PC-3 (cell line): ENCODE results near the gene SAFB2. TPM values are rescaled to one million over a fixed set of nuclear protein-coding genes. Genes with fewer than 3 reads are reported as not detected.

Source experiments
- ATAC-seq: fragments of 200-7000 bp; cut with Tn5 transposase; 2 replicates; pipeline ENCODE4 v1.9.1; 2020; ENCODE audit warnings: mild to moderate bottlenecking, moderate library complexity
- BruUV-seq: library from RNA; stranded (reverse); fragments of 400-500 nt; replicated peaks from 2 replicates; lab custom pipeline; 2021; lab: Mats Ljungman, UMichigan
- CTCF ChIA-PET: fragments of 300-600 bp; sonication (Branson Sonifier 250); formaldehyde crosslinking; loops from one replicate; lab custom pipeline; 2022; ENCODE audit warnings: antibody characterized with exemption; lab: Charles Lee
- POLR2A ChIA-PET: fragments of 300-600 bp; sonication (Branson Sonifier 250); formaldehyde crosslinking; loops from one replicate; lab custom pipeline; 2022; ENCODE audit warnings: antibody characterized with exemption; ENCODE audit not compliant: unreplicated experiment; lab: Charles Lee
- DNase-seq: peaks from one replicate; pipeline ENCODE4 v3.0.0-alpha.2; 2015
- H2AFZ ChIP-seq: fragments of 300-600 bp; sonication (generic); 2 replicates; pipeline ENCODE4 v1.6.0; 2016; ENCODE audit warnings: antibody characterized with exemption, low read length
- H3F3A ChIP-seq: fragments of 300-600 bp; sonication (generic); one replicate; pipeline ENCODE4 v1.6.0; 2017; ENCODE audit warnings: antibody characterized with exemption, low read length, control low read depth, mild to moderate bottlenecking; ENCODE audit not compliant: unreplicated experiment
- H3K27ac ChIP-seq: fragments of 300-600 bp; sonication (generic); 2 replicates; pipeline ENCODE4 v1.5.1; 2016; ENCODE audit warnings: mild to moderate bottlenecking, low read length
- H3K27me3 ChIP-seq: fragments of 300-600 bp; sonication (generic); 2 replicates; pipeline ENCODE4 v1.6.1; 2016; ENCODE audit warnings: low read length, mixed read lengths
- H3K36me3 ChIP-seq: fragments of 300-600 bp; sonication (generic); 2 replicates; pipeline ENCODE4 v1.6.1; 2016; ENCODE audit warnings: low read depth, mixed run types, low read length, mixed read lengths
- H3K4me1 ChIP-seq: fragments of 300-600 bp; sonication (generic); 2 replicates; pipeline ENCODE4 v1.5.1; 2016; ENCODE audit warnings: low read length; ENCODE audit not compliant: insufficient read depth
- H3K4me2 ChIP-seq: fragments of 300-600 bp; sonication (generic); 2 replicates; pipeline ENCODE4 v1.6.0; 2016; ENCODE audit warnings: low read length
- H3K4me3 ChIP-seq: fragments of 300-600 bp; sonication (generic); 2 replicates; pipeline ENCODE4 v1.5.1; 2016; ENCODE audit warnings: mild to moderate bottlenecking, low read length, mixed read lengths
- H3K79me2 ChIP-seq: fragments of 300-600 bp; sonication (generic); 2 replicates; pipeline ENCODE4 v1.6.1; 2017; ENCODE audit warnings: low read length, mixed read lengths
- H3K9ac ChIP-seq: fragments of 300-600 bp; sonication (generic); 2 replicates; pipeline ENCODE4 v1.6.0; 2016; ENCODE audit warnings: mild to moderate bottlenecking, low read length
- H3K9me2 ChIP-seq: fragments of 300-600 bp; sonication (generic); replicated peaks from 2 replicates; pipeline ENCODE4 v1.6.1; 2016; ENCODE audit warnings: mixed run types, low read length, mixed read lengths
- H3K9me3 ChIP-seq: fragments of 300-600 bp; sonication (generic); 2 replicates; pipeline ENCODE4 v1.6.1; 2016; ENCODE audit warnings: low read length, mixed read lengths
- H4K20me1 ChIP-seq: fragments of 300-600 bp; sonication (generic); 2 replicates; pipeline ENCODE4 v1.6.1; 2016; ENCODE audit warnings: low read length, mixed read lengths
- EZH2 ChIP-seq: fragments of 300-600 bp; sonication (generic); IDR thresholded peaks from one replicate; pipeline ENCODE4 v1.6.1; 2017; ENCODE audit warnings: antibody characterized with exemption, mild to moderate bottlenecking, low read length; ENCODE audit not compliant: unreplicated experiment
- EZH2phosphoT487 ChIP-seq: fragments of 300-600 bp; sonication (generic); IDR thresholded peaks from 2 replicates; pipeline ENCODE4 v1.6.1; 2018; ENCODE audit warnings: mild to moderate bottlenecking, antibody characterized with exemption, low read length, borderline replicate concordance
- intact Hi-C: fragments of 100-400 bp; cut with micrococcal nuclease; formaldehyde crosslinking; loops from 2 replicates; pipeline ENCODE4 v1.9.0; 2023
- total RNA-seq: library from RNA; depleted of rRNA; stranded (reverse); fragments of >200 nt; gene quantifications from 2 replicates; pipeline ENCODE4 v1.2.3, GENCODE V29; 2014
- TF ChIP-seq, protein P1 (sequence below): fragments of 300-600 bp; sonication (generic); conservative IDR thresholded peaks from 2 replicates; pipeline ENCODE4 v1.5.1; 2017; ENCODE audit warnings: antibody characterized with exemption, low read depth, mild to moderate bottlenecking, low read length

SAFB2 gene
- total RNA-seq, 1 experiment from 2014 or later: 77.5 TPM

DNA sequence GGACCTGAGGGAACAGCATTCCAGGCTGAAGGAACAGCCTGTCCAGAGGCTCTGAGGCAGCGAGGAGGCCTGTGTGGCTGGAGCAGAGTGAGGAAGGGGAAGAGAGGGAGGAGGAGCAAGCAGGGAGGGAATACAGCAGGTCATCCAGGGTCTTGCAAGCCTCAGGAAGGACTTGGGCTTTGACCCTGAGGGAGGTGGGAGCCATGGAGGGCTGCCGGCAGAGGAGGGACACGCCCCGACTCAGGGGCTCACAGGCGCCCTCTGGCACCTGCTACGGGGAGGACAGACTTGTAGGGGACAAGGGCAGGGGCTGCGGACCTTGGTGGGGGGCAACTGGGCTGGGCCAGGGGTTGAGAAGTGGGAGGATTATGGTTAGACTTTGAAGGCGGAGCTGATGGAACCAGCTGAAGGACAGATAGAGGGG, 59.6 kb downstream of the SAFB2 start:
- ATAC-seq (no peak), DNase-seq (no peak)
- no peak overlapping the region for H3K27ac ChIP-seq
- no TSS peak for BruUV-seq
- H3F3A ChIP-seq: no peaks in the 10 kb centered on the region
- no peak overlapping the region for H3K9ac ChIP-seq
- intact Hi-C loops: no loop called here
- H3K9me3 ChIP-seq: no peaks in the 10 kb centered on the region
- H3K4me2 ChIP-seq: no peak overlapping the region
- H3K36me3 ChIP-seq: no peaks in the 10 kb centered on the region
- no peaks in the 10 kb centered on the region for H3K9me2 ChIP-seq
- no peak overlapping the region for H2AFZ ChIP-seq
- POLR2A ChIA-PET: no interaction called here
- H3K27me3 ChIP-seq: peaks cover 19% of the 10 kb centered on the region
- no peaks in the 10 kb centered on the region for H3K4me1 ChIP-seq
- TF ChIP-seq EZH2phosphoT487 (no peak), EZH2 (no peak)
- TF ChIP-seq, protein P1, sequence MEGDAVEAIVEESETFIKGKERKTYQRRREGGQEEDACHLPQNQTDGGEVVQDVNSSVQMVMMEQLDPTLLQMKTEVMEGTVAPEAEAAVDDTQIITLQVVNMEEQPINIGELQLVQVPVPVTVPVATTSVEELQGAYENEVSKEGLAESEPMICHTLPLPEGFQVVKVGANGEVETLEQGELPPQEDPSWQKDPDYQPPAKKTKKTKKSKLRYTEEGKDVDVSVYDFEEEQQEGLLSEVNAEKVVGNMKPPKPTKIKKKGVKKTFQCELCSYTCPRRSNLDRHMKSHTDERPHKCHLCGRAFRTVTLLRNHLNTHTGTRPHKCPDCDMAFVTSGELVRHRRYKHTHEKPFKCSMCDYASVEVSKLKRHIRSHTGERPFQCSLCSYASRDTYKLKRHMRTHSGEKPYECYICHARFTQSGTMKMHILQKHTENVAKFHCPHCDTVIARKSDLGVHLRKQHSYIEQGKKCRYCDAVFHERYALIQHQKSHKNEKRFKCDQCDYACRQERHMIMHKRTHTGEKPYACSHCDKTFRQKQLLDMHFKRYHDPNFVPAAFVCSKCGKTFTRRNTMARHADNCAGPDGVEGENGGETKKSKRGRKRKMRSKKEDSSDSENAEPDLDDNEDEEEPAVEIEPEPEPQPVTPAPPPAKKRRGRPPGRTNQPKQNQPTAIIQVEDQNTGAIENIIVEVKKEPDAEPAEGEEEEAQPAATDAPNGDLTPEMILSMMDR: peak; percentile 41; the same call in 1 of the 2 replicates
- CTCF ChIA-PET: no interaction called here
- H3K79me2 ChIP-seq: no peaks in the 10 kb centered on the region
- no peaks in the 10 kb centered on the region for H4K20me1 ChIP-seq
- no peak overlapping the region for H3K4me3 ChIP-seq

DNA sequence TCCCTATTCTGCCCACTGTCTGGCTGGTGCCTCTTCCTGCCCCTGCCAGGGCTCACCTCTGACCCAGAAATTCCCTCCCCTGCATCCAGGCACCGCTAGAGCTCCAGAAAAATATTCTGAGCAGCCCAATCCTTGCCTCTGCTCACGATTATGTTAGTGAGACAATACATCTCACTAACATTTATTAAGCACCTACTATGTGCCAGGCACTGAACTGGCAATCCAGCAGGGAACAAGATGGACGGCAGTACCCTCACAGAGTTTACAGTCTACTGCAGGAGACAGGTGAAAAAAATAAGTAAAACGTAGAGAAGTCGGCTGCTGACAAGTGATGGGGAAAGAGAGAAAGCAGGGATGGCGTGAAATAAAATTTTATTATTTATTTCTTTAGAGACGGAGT, 60.3 kb downstream of the SAFB2 start:
- Histone ChIP-seq H3K27me3 (peaks cover 15% of the 10 kb centered on the region), H3K4me2 (no peak overlapping the region), H4K20me1 (no peaks in the 10 kb centered on the region), H3K4me3 (no peak overlapping the region), H3K36me3 (no peaks in the 10 kb centered on the region), H3K9ac (no peak overlapping the region), H3K4me1 (no peaks in the 10 kb centered on the region), H3K27ac (no peak overlapping the region), H3K9me2 (no peaks in the 10 kb centered on the region), H3K79me2 (no peaks in the 10 kb centered on the region), H2AFZ (no peak overlapping the region), H3F3A (no peaks in the 10 kb centered on the region), H3K9me3 (no peaks in the 10 kb centered on the region)
- intact Hi-C loops: no loop called here
- ChIA-PET CTCF (interaction anchor here (0.5 to 1.5 kb wide), 2 partner anchors 15 to 175 kb away, joined by 3 to 5 read pairs; no protein-coding TSS in a partner anchor), POLR2A (no interaction called here)
- BruUV-seq: no TSS peak
- ATAC-seq: no peak
- no peak for TF ChIP-seq EZH2
- TF ChIP-seq, protein P1: no peak
- TF ChIP-seq EZH2phosphoT487: no peak
- no peak for DNase-seq

DNA sequence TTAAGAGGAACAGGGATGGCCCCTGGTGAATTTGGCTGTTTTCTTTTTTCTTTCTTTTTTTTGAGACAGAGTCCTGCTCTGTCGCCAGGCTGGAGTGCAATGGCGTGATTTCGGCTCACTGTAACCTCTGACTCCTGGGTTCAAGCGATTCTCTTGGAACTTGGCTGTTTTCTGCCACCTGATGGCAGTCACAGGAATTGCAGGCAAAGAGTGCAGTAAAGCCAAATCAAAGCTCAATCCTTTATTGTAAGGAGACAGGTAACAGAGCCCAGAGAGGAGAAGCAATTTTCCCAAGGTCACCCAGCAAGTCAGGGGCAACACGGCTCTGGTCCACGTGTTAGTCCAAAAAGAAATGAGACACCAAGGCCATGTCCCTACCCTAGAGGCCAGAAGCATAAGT, 61.0 kb downstream of the SAFB2 start:
- no peak overlapping the region for H2AFZ ChIP-seq
- no peaks in the 10 kb centered on the region for H4K20me1 ChIP-seq
- H3K27me3 ChIP-seq: peaks cover 8% of the 10 kb centered on the region
- intact Hi-C loops: no loop called here
- no peak overlapping the region for H3K27ac ChIP-seq
- H3K4me2 ChIP-seq: no peak overlapping the region
- H3K36me3 ChIP-seq: no peaks in the 10 kb centered on the region
- H3K9me3 ChIP-seq: no peaks in the 10 kb centered on the region
- no peaks in the 10 kb centered on the region for H3K4me1 ChIP-seq
- BruUV-seq: no TSS peak
- CTCF ChIA-PET: interaction anchor here (0.5 to 1.5 kb wide), 2 partner anchors 14 to 174 kb away, joined by 3 to 5 read pairs; no protein-coding TSS in a partner anchor
- ATAC-seq: no peak
- H3K79me2 ChIP-seq: no peaks in the 10 kb centered on the region
- POLR2A ChIA-PET: no interaction called here
- no peak overlapping the region for H3K4me3 ChIP-seq
- H3F3A ChIP-seq: no peaks in the 10 kb centered on the region
- no peak for TF ChIP-seq EZH2
- TF ChIP-seq, protein P1: peak; percentile 88
- no peaks in the 10 kb centered on the region for H3K9me2 ChIP-seq
- DNase-seq: peak; percentile 55
- H3K9ac ChIP-seq: no peak overlapping the region
